H54 (cell line): Measurements from ENCODE around the gene MED13L.

Experiments used
- DNase-seq: peaks from one replicate; pipeline ENCODE4 v3.0.0; 2011; ENCODE audit warnings: low spot score, mixed read lengths; ENCODE audit not compliant: insufficient read length
- FAIRE-seq: peaks from 3 replicates; lab custom pipeline; 2011; peaks lifted over from hg19 to GRCh38; lab: Jason Lieb, UNC
- POLR2A ChIP-seq: IDR thresholded peaks from 2 replicates; pipeline ENCODE4 v1.6.1; 2011; ENCODE audit warnings: low read depth, mild to moderate bottlenecking, low read length

The MED13L gene

GRCh38 chr12:116122628-116123027 lies 154.9 kb downstream of the MED13L start:
- FAIRE-seq = no peak
- no peak for TF ChIP-seq POLR2A
- DNase-seq = no peak

DNA sequence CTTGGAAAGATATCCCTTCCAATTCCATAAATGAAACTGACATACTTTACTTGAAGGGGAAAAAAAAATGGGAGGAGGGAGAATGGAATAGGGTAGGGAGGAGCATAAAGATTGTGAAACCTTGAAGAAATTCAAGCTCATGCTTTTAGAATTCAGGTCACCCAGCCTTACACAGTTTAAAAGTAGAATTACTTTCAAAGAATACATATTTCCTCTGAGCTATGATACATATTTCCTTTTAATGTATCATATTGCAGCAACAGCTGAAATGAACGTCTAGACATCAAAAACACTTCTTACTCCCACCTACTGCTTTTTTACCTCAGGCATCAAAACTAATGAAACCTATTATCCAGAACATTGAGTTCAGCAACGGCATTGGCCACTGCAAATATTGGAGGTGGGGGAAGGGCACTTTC lies 156.0 kb downstream of the MED13L start:
- DNase-seq = no peak
- FAIRE-seq = no peak

GRCh38 chr12:116116650-116117424 lies 160.7 kb downstream of the MED13L start:
- DNase-seq = no peak
- peak; percentile 43 for FAIRE-seq
- no peak for TF ChIP-seq POLR2A

More for the DNA sequence above, 156.0 kb downstream of the MED13L start:
- TF ChIP-seq POLR2A = no peak

- DNase-seq (no peak), FAIRE-seq (no peak)
- TF ChIP-seq POLR2A = no peak
These were observed 163.9 kb downstream of the MED13L start for GRCh38 chr12:116113398-116114130.

DNA sequence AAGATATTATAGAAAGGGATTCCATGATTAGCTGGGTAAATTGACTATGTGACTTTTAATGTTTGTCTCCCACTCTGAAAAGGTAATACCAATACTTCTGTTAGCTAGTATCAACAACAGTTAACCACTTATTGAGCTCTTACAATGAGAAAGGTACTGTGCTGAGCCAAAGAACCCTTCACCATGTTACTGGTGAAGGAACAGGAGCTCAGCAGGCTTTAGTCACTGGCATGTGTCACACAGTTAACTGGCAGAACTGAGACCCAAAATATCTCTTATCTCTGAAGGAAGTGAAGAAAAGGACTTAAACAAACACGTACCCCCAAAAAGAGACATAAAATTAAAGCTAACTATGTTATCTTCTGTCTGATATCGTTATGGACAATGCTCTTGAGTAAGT lies 170.6 kb downstream of the MED13L start:
- FAIRE-seq = peak; percentile 45
- no peak for DNase-seq
- no peak for TF ChIP-seq POLR2A

DNA sequence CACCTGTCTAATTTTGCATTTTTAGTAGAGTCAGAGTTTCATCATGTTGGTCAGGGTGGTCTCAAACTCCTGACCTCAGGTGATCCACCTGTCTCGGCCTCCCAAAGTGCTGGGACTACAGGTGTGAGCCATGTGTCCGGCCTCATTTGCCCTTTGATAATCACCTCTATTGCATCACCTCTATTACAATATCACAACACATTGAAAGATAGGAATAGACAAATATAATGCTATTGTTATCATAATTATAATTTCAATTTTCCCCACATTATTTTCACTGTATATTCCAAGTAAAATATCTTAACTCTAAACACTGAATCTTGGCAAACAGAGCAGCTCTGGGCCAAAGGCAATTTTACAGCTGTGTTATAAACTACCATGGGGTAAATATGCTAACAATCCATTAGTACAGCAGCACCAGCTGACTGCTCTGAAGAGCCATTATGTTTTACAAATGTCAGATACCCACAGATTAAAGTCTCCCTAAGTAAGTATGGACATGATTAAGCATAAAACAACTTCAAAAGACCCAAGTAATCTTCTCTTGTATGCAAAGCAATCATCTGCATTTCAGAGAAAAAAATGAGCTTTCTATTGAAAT lies 173.2 kb downstream of the MED13L start:
- DNase-seq (no peak), FAIRE-seq (no peak)
- TF ChIP-seq POLR2A = no peak

DNA sequence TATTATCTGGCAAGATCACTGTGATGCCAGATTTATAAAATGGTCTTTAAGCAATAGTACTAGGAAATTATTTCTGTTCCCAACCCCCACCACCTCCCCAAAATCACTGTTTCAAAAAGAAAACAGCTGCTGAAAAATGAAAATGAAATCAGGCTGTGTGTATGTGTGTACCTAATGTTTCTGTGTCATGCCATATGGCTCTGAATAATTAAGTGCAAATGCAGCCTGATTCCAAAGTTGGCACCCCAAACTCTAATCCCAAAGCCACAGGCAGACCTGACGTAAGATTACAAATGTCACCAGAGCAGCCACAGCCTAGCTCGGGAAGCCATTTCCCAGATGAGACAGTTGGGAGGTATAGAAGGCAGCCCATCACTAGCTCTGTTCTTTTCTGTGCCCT lies 175.5 kb downstream of the MED13L start:
- no peak for TF ChIP-seq POLR2A
- no peak for FAIRE-seq
- DNase-seq = no peak

- TF ChIP-seq POLR2A = no peak
- no peak for DNase-seq
- no peak for FAIRE-seq
These were observed 177.7 kb downstream of the MED13L start for GRCh38 chr12:116099652-116100432.

- no peak for TF ChIP-seq POLR2A
- FAIRE-seq = no peak
- DNase-seq = no peak
These were observed 180.6 kb downstream of the MED13L start for GRCh38 chr12:116096874-116097273.

DNA sequence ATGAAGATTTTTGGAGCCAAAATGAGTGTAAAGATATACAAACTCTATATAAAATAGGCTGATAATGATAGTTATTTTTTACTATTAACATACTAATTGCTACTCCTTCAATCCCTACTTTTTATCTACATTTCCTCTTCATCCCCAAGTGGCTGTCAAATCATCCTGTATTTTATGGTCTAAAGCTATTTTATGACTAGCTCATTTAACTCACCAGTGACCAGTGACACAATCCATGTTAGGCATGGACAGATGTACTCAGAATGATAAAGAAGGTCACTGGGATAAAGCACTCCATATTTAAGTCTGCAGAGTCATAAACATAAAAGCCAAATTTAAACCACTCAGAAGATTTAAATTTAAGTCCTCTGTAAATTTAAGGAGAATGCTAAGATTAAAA lies 183.0 kb downstream of the MED13L start:
- FAIRE-seq (peak; percentile 27), DNase-seq (no peak)
- no peak for TF ChIP-seq POLR2A

DNA sequence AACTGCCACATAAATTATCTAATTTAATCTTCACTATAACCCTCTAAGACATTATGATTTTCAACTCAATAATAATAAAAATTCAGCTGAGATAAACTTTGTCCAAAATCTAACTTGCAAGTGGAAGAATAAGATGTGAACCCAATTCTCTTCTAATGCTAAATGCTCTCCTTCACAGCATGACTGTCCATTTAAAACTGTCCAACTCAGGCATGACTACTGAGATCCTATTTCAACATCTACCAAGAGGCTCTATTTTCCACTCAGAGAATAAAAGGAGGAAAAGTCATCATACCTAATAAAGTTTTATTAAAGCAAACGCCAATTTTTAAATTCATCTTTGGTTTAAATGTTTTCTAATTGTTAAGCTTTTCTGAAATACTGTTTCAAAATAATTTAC lies 183.6 kb downstream of the MED13L start:
- no peak for TF ChIP-seq POLR2A
- DNase-seq = no peak
- FAIRE-seq = no peak

DNA sequence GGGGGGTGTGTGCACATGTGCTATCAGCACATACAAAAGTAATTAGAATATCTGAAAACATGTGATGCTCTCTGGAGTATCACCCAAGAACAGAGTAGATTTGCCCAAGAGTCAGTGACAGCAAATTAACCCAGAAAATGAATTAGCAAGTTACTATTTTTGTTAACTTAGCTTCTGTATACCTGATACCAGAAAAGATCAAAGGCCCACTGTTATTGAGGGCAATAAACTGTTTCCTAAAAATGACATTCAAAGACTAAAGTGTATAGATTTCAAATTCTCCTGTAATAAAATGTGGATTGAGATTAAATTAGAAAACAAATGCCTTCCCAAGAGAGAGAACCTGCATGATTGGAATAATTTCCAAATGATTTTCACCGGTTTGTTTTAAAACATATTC lies 184.7 kb downstream of the MED13L start:
- FAIRE-seq (no peak), DNase-seq (no peak)
- no peak for TF ChIP-seq POLR2A

DNA sequence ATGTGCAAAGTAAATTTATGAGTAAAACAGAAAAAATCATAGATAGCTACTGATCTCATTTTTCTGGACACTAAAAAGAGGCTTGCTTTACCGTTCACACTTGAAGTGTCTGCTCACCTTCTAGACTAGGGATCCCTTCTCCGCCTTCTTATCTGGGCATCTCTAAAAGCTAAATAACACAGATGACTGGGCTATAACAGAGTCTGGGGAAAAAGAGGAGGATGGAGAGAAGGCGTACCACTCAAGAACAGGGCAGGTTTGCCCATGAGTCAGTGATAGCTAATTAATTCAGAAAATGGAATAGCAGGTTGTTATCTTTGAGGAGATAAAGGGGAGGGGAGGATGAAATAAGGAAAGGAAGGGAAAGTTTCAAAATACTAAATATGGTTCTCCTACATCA lies 185.3 kb downstream of the MED13L start:
- TF ChIP-seq POLR2A = no peak
- FAIRE-seq (no peak), DNase-seq (no peak)

DNA sequence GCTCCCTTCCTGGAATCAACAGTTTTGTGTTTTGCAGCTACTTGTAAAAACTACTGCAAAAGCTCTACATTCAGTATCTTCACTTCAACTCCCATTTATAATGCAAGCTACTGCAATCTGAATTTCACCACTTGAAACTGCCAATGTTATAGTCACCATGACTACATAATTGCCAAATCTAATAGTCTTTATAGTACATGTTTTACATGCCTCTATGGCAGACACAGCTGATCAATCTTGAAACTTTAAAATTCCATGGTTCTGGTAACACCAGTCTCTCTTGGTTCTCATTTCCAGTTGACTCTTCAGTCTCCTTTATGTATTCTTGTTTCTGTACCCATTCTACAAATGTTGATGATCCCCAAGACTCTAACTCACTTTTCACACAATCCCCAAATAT lies 185.9 kb downstream of the MED13L start:
- DNase-seq (no peak), FAIRE-seq (peak; percentile 30)
- TF ChIP-seq POLR2A = no peak

- FAIRE-seq = no peak
- DNase-seq = no peak
- TF ChIP-seq POLR2A = no peak
These were observed 187.0 kb downstream of the MED13L start for GRCh38 chr12:116090516-116090915.
